Measurements from ENCODE around the gene OR10W1. TPM values are rescaled to one million over a fixed set of nuclear protein-coding genes. Genes with fewer than 3 reads are reported as not detected.

Gene OR10W1
- polyA plus RNA-seq, 1 of the 3 experiments (the other 2 are of a cell fraction): not detected

- 33% methylated on average over 21 of the region's 21 CpGs for WGBS (ENCODE audit: low lambda C conversion rate)
- no peaks in the 10 kb centered on the region for H3K9me2 ChIP-seq
- ChIA-PET POLR2A (no interaction called here), CTCF (no interaction called here)
- H3K9me3 ChIP-seq: no peaks in the 10 kb centered on the region
- no peaks in the 10 kb centered on the region for H3K36me3 ChIP-seq (replicated peaks in 1 of 2; ENCODE audit: control insufficient read depth in 1 of 2, insufficient read depth in 2 of 2, low read length in 1 of 2)
- TF ChIP-seq TCF12 (IDR thresholded peaks at IDR 0.05) (no peak), RFX5 (IDR thresholded peaks at IDR 0.05; ENCODE audit: low read length) (no peak), FOXJ3 (CRISPR knock-in tag; IDR thresholded peaks at IDR 0.05) (no peak), FOXM1 (IDR thresholded peaks at IDR 0.05; ENCODE audit: low read depth) (no peak), CTCF (IDR thresholded peaks at IDR 0.05) (no peak), JUND (IDR thresholded peaks at IDR 0.05) (no peak), POLR2AphosphoS5 (IDR thresholded peaks at IDR 0.05; ENCODE audit: low read depth, low read length) (no peak), REST (IDR thresholded peaks at IDR 0.05; ENCODE audit: low read depth, low read length) (no peak), EP300 (IDR thresholded peaks at IDR 0.05; ENCODE audit: borderline replicate concordance in 1 of 2, low read depth in 1 of 2, low read length in 1 of 2) (no peak), PBX3 (IDR thresholded peaks at IDR 0.05) (no peak), MXI1 (IDR thresholded peaks at IDR 0.05; ENCODE audit: low read depth, low read length) (no peak), NFIC (IDR thresholded peaks at IDR 0.05; ENCODE audit: borderline replicate concordance) (no peak), RAD21 (IDR thresholded peaks at IDR 0.05; ENCODE audit: low read length) (no peak), SMC3 (IDR thresholded peaks at IDR 0.05; ENCODE audit: low read depth, low read length) (no peak), GATA2 (CRISPR knock-in tag; IDR thresholded peaks at IDR 0.05) (no peak)
- TF ChIP-seq, protein P1, sequence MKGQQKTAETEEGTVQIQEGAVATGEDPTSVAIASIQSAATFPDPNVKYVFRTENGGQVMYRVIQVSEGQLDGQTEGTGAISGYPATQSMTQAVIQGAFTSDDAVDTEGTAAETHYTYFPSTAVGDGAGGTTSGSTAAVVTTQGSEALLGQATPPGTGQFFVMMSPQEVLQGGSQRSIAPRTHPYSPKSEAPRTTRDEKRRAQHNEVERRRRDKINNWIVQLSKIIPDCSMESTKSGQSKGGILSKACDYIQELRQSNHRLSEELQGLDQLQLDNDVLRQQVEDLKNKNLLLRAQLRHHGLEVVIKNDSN (IDR thresholded peaks at IDR 0.05; ENCODE audit: borderline replicate concordance, low read depth): no peak
- TF ChIP-seq, protein P2, sequence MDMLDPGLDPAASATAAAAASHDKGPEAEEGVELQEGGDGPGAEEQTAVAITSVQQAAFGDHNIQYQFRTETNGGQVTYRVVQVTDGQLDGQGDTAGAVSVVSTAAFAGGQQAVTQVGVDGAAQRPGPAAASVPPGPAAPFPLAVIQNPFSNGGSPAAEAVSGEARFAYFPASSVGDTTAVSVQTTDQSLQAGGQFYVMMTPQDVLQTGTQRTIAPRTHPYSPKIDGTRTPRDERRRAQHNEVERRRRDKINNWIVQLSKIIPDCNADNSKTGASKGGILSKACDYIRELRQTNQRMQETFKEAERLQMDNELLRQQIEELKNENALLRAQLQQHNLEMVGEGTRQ (IDR thresholded peaks at IDR 0.05; ENCODE audit: borderline replicate concordance, low read depth, low read length): no peak
- no peak overlapping the region for H2AFZ ChIP-seq (ENCODE audit: low read depth)
- H3F3A ChIP-seq (replicated peaks; ENCODE audit: insufficient read depth): no peaks in the 10 kb centered on the region
- no peaks in the 10 kb centered on the region; the same call in 1 of the 2 replicates for H3K27me3 ChIP-seq (ENCODE audit: insufficient read depth)
- no peak overlapping the region for H3K9ac ChIP-seq
- H3K79me2 ChIP-seq (ENCODE audit: insufficient read depth): no peaks in the 10 kb centered on the region
- no peak overlapping the region for H3K27ac ChIP-seq (ENCODE audit: low read depth in 2 of 2, low read length in 1 of 2)
- DNase-seq: no peak
- no peak overlapping the region for H3K4me2 ChIP-seq
- H3K4me1 ChIP-seq (ENCODE audit: control insufficient read depth in 1 of 2, insufficient read depth in 2 of 2, low read depth in 1 of 2, low read length in 1 of 2): no peaks in the 10 kb centered on the region
- H3K4me3 ChIP-seq (ENCODE audit: low read depth in 2 of 2, low read length in 1 of 2): no peak overlapping the region
- H4K20me1 ChIP-seq (ENCODE audit: insufficient read depth): no peaks in the 10 kb centered on the region
Measured at GRCh38 chr11:58292017-58292416, 24.0 kb upstream of the OR10W1 start.
